ENCODE results near the gene GRM8.

- TF ChIP-seq, protein P1, sequence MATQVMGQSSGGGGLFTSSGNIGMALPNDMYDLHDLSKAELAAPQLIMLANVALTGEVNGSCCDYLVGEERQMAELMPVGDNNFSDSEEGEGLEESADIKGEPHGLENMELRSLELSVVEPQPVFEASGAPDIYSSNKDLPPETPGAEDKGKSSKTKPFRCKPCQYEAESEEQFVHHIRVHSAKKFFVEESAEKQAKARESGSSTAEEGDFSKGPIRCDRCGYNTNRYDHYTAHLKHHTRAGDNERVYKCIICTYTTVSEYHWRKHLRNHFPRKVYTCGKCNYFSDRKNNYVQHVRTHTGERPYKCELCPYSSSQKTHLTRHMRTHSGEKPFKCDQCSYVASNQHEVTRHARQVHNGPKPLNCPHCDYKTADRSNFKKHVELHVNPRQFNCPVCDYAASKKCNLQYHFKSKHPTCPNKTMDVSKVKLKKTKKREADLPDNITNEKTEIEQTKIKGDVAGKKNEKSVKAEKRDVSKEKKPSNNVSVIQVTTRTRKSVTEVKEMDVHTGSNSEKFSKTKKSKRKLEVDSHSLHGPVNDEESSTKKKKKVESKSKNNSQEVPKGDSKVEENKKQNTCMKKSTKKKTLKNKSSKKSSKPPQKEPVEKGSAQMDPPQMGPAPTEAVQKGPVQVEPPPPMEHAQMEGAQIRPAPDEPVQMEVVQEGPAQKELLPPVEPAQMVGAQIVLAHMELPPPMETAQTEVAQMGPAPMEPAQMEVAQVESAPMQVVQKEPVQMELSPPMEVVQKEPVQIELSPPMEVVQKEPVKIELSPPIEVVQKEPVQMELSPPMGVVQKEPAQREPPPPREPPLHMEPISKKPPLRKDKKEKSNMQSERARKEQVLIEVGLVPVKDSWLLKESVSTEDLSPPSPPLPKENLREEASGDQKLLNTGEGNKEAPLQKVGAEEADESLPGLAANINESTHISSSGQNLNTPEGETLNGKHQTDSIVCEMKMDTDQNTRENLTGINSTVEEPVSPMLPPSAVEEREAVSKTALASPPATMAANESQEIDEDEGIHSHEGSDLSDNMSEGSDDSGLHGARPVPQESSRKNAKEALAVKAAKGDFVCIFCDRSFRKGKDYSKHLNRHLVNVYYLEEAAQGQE (IDR thresholded peaks at IDR 0.05; ENCODE audit: insufficient read depth in 1 of 2, low read depth in 2 of 2, low read length in 2 of 2): no peak
- TF ChIP-seq TAF1 (IDR thresholded peaks at IDR 0.05; ENCODE audit: borderline replicate concordance, insufficient read depth, low read length): no peak
These were observed 116.8 kb downstream of the GRM8 start for GRCh38 chr7:127135871-127136485.

All from PFSK-1 (cell line).